Progenitor cell of endocrine pancreas (in vitro differentiated cells): ENCODE measurements around the gene CEP128. TPM values are rescaled to one million over a fixed set of nuclear protein-coding genes. Genes with fewer than 3 reads are reported as not detected.

Experiments used
- DNase-seq: peaks from one replicate; pipeline ENCODE4 v3.0.0; 2021; ENCODE audit warnings: low spot score; ENCODE audit not compliant: unreplicated experiment
- H3K27ac Mint-ChIP-seq: 2 replicates; pipeline ENCODE4 v1.8.0; 2021; ENCODE audit warnings: mild to moderate bottlenecking, moderate library complexity, mixed read lengths
- H3K27me3 Mint-ChIP-seq: 2 replicates; pipeline ENCODE4 v1.8.0; 2021; ENCODE audit warnings: mixed read lengths
- H3K36me3 Mint-ChIP-seq: 2 replicates; pipeline ENCODE4 v1.8.0; 2022; ENCODE audit warnings: mixed read lengths; ENCODE audit not compliant: insufficient read depth
- H3K4me1 Mint-ChIP-seq: 2 replicates; pipeline ENCODE4 v1.8.0; 2021; ENCODE audit warnings: low read depth, mixed read lengths
- H3K4me3 Mint-ChIP-seq: 2 replicates; pipeline ENCODE4 v1.8.0; 2021; ENCODE audit warnings: low read depth, mild to moderate bottlenecking, moderate library complexity, mixed read lengths
- H3K9me3 Mint-ChIP-seq: 2 replicates; pipeline ENCODE4 v1.8.0; 2021; ENCODE audit warnings: low read depth, mixed read lengths
- total RNA-seq: library from RNA; stranded (reverse); gene quantifications from 2 replicates; pipeline ENCODE4 v1.2.1, GENCODE V29; 2021
- TF ChIP-seq, protein P1 (sequence below): fragments of 200-600 bp; sonication (generic); IDR thresholded peaks from one replicate; pipeline ENCODE4 v1.5.0; 2021; ENCODE audit warnings: antibody characterized with exemption, mild to moderate bottlenecking; ENCODE audit not compliant: unreplicated experiment

CEP128 gene
- total RNA-seq, 1 donor from 2014 or later = 15.9 TPM

DNA sequence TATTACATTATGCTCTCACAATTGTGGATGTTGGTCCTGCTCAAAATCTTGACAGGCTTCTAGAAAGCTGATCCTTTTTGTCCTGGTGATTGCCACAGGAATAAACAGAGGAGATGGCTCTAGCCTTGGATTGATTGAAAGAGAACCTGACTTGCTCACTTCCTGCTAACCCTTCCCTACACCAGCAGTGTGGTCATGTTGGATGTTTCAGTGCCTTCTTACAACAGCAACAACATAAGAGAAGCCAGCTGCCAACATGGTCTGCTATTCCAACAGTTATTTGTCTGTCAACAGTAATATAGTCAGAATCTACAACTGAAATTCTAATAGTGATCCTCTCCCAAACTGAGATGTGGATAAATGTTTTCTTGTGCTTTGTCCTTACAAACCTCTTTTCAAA, 418.6 kb downstream of the CEP128 start:
- Mint-ChIP-seq H3K4me1 (no peaks in the 10 kb centered on the region), H3K27me3 (no peaks in the 10 kb centered on the region), H3K4me3 (no peak overlapping the region), H3K36me3 (no peaks in the 10 kb centered on the region), H3K9me3 (no peaks in the 10 kb centered on the region), H3K27ac (no peak overlapping the region)
- TF ChIP-seq, protein P1, sequence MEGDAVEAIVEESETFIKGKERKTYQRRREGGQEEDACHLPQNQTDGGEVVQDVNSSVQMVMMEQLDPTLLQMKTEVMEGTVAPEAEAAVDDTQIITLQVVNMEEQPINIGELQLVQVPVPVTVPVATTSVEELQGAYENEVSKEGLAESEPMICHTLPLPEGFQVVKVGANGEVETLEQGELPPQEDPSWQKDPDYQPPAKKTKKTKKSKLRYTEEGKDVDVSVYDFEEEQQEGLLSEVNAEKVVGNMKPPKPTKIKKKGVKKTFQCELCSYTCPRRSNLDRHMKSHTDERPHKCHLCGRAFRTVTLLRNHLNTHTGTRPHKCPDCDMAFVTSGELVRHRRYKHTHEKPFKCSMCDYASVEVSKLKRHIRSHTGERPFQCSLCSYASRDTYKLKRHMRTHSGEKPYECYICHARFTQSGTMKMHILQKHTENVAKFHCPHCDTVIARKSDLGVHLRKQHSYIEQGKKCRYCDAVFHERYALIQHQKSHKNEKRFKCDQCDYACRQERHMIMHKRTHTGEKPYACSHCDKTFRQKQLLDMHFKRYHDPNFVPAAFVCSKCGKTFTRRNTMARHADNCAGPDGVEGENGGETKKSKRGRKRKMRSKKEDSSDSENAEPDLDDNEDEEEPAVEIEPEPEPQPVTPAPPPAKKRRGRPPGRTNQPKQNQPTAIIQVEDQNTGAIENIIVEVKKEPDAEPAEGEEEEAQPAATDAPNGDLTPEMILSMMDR = no peak
- DNase-seq = no peak

DNA sequence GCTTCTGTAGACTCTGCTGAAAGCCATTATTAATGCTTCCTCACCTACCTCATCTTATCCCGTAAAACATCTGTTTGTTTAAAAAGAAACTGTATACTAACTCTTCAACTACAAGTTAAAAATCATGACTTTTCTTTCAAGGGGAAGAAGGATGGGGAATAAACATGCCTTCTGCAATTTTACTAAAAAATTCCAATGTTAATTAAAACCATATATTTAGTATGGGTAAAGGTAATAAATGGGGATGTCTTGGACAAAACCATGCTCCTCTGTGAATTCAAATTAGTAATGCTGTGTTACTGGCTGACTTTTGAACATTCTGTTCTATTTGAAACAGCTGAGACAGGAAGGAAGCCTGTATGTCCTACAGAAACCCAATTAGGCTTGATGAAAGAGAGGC, 419.1 kb downstream of the CEP128 start:
- DNase-seq = no peak
- H3K4me3 Mint-ChIP-seq = no peak overlapping the region
- no peaks in the 10 kb centered on the region for H3K4me1 Mint-ChIP-seq
- H3K27ac Mint-ChIP-seq = no peak overlapping the region
- no peaks in the 10 kb centered on the region for H3K27me3 Mint-ChIP-seq
- no peaks in the 10 kb centered on the region for H3K9me3 Mint-ChIP-seq
- TF ChIP-seq, protein P1 = no peak
- H3K36me3 Mint-ChIP-seq = no peaks in the 10 kb centered on the region

DNA sequence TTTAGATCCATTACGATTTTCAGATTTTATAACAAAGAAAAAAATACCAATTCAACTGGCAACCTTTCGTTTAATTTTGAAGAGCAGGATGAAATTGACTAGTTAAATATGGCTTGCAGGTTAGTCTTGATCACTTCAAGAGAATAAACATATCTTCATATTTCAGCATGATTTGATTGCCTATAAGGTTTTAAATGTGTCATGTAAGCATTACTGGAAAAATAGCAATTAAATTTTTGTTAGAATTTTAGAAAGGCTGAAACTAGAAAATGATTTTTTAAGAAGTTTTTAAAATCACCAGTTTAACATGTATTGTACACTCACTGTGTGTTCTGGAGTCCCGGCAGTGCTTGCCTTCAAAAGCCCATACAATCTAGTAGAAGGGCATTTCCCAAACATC, 420.1 kb downstream of the CEP128 start:
- no peak overlapping the region for H3K4me3 Mint-ChIP-seq
- no peak for DNase-seq
- TF ChIP-seq, protein P1 = no peak
- no peak overlapping the region for H3K27ac Mint-ChIP-seq
- no peaks in the 10 kb centered on the region for H3K27me3 Mint-ChIP-seq
- peaks cover 2% of the 10 kb centered on the region for H3K36me3 Mint-ChIP-seq
- H3K4me1 Mint-ChIP-seq = no peaks in the 10 kb centered on the region
- no peaks in the 10 kb centered on the region for H3K9me3 Mint-ChIP-seq

DNA sequence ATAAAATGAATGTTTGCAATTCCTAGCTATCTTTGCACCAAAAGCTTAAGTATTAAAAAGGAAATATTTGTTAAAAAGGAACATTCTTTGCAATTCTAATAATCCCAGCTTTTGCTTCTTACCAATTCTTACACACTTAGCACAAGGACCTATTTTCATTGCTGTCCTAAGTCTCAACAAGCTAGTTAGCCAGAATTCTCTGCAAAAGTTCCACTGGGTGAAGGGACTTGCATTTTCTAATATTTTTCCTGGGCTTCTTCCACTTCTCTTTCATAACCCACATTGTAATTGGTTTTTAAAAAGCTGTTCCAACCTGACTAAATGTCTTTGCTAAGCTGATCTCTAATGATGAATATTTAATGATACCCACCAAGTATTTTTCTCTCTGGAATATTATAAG, 422.5 kb downstream of the CEP128 start:
- no peaks in the 10 kb centered on the region for H3K4me1 Mint-ChIP-seq
- H3K4me3 Mint-ChIP-seq = no peak overlapping the region
- no peaks in the 10 kb centered on the region for H3K27me3 Mint-ChIP-seq
- TF ChIP-seq, protein P1 = no peak
- no peak for DNase-seq
- peaks cover 14% of the 10 kb centered on the region for H3K36me3 Mint-ChIP-seq
- no peak overlapping the region for H3K27ac Mint-ChIP-seq
- H3K9me3 Mint-ChIP-seq = peaks cover 8% of the 10 kb centered on the region

DNA sequence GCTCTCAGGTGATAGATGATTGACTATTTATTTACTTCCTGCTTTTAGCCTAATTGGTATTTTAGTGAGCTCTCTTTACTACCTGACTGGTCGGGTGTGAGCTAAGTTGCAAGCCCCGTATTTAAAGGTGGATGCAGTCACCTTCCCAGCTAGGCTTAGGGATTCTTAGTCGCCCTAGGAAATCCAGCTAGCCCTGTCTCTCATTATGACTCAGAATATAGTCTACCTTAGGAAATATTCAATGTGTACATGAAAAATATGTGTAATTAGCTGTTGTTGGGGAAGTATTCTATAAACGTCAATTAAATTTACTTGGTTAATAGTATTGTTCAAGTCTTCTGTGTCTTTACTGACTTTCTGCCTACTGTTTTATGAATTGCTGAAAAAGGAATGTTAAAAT, 423.4 kb downstream of the CEP128 start:
- Mint-ChIP-seq H3K4me3 (no peak overlapping the region), H3K27me3 (no peaks in the 10 kb centered on the region), H3K9me3 (peaks cover 16% of the 10 kb centered on the region), H3K27ac (no peak overlapping the region), H3K4me1 (no peaks in the 10 kb centered on the region), H3K36me3 (peaks cover 21% of the 10 kb centered on the region)
- TF ChIP-seq, protein P1 = no peak
- DNase-seq = no peak
